D721Med (cell line): ENCODE measurements around the gene GOLGA8A.

Source experiments
- DNase-seq: peaks from one replicate; pipeline ENCODE4 v3.0.0; 2011; ENCODE audit warnings: low spot score; ENCODE audit not compliant: insufficient read length
- FAIRE-seq: peaks from 2 replicates; lab custom pipeline; 2011; peaks lifted over from hg19 to GRCh38; lab: Jason Lieb, UNC
- TF ChIP-seq, protein P1 (sequence below): IDR thresholded peaks from 2 replicates; pipeline ENCODE4 v1.5.1; 2012; ENCODE audit warnings: mild to moderate bottlenecking, control low read depth; ENCODE audit not compliant: insufficient read depth; ENCODE audit errors: missing control alignments

Gene GOLGA8A

DNA sequence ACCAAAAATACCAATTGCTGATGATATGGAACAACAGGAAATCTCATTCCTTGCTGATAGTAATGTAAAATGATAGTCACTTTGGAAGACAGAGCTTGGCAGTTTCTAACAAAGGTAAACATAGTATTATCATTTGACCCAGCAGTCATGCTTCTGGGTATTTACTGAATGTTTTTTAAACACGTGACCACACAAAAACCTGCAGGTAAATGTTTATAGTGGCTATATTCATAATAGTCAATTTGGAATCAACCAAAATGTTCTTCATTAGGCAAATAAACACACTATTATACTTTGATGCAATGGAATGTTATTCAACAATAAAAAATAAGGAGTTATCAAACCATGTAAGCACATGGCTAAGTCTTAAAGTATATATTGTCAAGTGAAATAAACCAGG lies 24.1 kb upstream of the GOLGA8A start:
- TF ChIP-seq, protein P1, sequence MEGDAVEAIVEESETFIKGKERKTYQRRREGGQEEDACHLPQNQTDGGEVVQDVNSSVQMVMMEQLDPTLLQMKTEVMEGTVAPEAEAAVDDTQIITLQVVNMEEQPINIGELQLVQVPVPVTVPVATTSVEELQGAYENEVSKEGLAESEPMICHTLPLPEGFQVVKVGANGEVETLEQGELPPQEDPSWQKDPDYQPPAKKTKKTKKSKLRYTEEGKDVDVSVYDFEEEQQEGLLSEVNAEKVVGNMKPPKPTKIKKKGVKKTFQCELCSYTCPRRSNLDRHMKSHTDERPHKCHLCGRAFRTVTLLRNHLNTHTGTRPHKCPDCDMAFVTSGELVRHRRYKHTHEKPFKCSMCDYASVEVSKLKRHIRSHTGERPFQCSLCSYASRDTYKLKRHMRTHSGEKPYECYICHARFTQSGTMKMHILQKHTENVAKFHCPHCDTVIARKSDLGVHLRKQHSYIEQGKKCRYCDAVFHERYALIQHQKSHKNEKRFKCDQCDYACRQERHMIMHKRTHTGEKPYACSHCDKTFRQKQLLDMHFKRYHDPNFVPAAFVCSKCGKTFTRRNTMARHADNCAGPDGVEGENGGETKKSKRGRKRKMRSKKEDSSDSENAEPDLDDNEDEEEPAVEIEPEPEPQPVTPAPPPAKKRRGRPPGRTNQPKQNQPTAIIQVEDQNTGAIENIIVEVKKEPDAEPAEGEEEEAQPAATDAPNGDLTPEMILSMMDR = no peak
- FAIRE-seq (peak; percentile 60), DNase-seq (no peak)

DNA sequence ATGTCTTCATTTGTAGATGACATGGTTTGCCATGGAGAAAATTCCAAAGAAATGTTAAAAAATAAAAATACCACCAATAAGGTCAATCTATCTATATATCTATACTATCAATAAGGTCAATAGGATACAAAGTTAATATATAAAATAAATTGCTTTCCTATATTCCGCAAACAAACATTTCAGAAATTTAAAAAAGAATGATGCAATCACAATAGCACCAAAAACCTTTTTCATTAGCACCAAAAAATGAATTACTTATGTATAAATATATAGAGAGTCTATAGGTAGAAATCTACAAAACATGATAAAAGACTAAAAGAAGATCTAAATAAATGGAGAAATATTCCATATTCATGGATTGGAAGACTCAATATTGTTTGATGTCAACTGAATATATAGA lies 22.8 kb upstream of the GOLGA8A start:
- TF ChIP-seq, protein P1 = no peak
- FAIRE-seq (no peak), DNase-seq (no peak)

DNA sequence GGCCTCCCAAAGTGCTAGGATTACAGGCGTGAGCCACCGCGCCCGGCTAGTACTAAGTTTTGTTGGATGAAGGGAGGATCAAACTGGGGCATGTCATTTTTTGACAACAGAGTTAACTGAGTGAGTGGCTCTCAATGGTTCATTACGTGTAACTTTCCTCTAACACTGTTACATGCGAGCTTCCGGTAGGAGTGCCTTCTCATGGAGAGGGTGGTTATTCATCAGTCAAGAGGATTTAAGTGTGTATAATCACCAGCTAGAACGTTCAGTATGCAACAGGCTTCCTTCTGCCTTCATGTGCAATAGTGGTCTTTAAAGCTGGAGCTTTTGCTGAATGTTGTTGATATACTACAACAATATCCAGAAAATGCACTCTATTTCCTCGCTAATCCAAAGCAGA lies 19.1 kb upstream of the GOLGA8A start:
- FAIRE-seq = no peak

DNA sequence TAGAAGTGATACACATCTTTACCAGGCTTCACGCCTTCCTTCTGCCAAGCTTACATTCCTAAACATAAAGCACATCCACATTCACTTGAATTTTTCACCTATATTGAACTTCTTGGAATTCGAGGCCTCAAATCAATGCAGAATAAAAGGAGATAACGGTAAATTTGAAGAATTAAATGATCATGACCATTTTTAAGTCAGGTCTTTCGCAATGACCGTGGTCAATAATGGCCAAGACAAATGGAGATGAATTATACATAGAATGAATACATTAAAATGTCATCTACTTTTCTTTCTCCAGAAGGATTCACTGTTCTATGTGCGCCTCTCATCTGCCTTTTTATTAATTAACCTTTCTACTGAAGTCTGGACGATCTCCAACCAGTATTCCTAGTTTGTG lies 5.3 kb upstream of the GOLGA8A start:
- FAIRE-seq = no peak
- TF ChIP-seq, protein P1 = no peak
- no peak for DNase-seq

More for the DNA sequence above, 19.1 kb upstream of the GOLGA8A start:
- TF ChIP-seq, protein P1 = no peak
- DNase-seq = no peak

DNA sequence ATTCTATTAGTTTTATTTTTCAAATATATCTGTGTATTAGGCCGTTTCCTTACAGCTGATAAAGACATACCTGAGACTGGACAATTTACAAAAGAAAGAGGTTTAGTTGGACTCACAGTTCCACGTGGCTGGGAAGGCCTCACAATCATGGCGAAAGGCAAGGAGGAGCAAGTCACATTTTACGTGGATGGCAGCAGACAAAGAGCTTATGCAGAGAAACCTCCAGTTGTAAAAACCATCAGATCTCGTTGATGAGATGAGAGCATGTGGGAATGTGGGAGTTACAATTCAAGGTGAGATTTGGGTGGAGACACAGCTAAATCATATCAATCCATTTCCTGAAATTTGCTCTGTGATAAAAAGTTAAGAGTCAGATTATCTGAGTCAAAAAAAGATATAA lies 2.3 kb upstream of the GOLGA8A start:
- FAIRE-seq (no peak), DNase-seq (no peak)
- TF ChIP-seq, protein P1 = no peak

DNA sequence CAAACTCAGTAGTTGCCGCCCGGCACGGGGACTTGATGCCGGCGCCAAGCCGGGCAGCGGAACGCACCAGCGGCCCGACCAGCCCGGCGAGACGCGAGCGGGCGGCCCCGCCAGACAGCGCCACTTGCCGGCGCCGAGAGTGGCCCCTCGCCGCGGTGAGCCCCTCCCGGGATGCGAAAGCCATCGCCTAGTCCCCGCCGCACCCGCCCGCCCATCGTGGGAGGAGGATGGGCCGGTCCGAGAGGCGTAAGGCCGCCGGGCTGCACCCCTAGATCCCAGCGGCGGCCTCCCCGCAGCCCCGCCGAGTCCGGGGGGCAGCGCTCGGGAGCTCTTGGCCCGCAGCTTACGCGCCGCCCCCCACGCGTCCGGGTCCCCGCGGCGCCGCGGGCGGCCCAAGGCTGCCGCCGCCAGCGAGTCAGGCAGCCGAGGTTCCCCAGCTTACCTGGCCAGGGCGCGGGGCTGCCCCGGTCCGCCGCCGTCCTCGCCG lies 609 bp downstream of the GOLGA8A start:
- TF ChIP-seq, protein P1 = no peak
- FAIRE-seq = no peak
- no peak for DNase-seq

DNA sequence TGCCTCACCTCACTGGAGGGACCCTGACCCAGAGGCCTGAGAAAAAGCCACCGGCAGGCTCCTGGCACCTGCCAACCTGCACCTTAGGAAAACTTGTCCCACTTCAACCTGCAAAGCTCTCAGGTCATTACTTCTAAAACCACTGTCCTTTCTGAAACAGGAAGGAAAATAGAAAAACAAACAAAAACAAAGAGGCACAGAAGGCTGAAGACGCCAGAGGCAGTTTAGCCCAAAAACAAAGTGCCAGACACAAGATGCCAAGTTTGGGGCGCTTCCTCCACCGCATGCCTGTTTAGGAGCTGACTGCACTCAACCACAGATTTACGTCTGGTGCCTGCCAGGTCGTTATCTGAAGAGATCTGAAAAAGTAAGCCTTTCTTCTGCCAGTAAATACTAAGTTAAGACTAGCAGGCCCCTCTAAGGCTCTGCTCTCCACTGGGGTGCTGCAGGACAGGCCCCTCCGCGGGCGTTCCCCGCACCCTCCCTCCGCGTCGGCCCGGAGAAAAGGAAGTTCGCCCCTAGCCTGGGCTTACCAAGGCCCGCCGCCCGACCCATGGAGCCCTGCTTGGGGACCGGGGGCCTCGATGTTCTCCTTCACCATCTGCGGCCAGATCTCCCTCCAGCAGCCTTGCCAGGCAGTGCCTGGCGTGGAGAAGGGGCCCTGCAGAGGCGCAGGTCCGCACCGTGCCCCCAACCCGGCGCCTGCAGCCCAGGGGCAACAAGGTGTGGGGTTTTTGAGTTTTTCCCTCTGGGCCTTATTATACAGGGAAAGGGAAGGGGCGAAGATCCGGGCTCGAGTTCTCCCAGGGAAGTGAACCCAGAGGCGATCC lies 1.3 kb downstream of the GOLGA8A start:
- TF ChIP-seq, protein P1 = no peak
- FAIRE-seq (no peak), DNase-seq (no peak)
